IMR-90 (cell line): Measurements from ENCODE around the gene INMT. TPM values are rescaled to one million over a fixed set of nuclear protein-coding genes. Genes with fewer than 3 reads are reported as not detected.

Source experiments
- ATAC-seq: fragments of 200-7000 bp; cut with Tn5 transposase; 2 replicates; pipeline ENCODE4 v1.9.1; 2020; ENCODE audit warnings: low read depth, mild to moderate bottlenecking, moderate library complexity
- BruUV-seq: library from RNA; stranded (reverse); fragments of 400-500 nt; replicated peaks from 2 replicates; lab custom pipeline; 2021; lab: Mats Ljungman, UMichigan
- CTCF ChIA-PET: fragments of 300-600 bp; formaldehyde crosslinking; extraction: SDS; loops from one replicate; lab custom pipeline; 2021; ENCODE audit warnings: antibody characterized with exemption; lab: Yijun Ruan, JAX
- POLR2A ChIA-PET: fragments of 300-600 bp; sonication (Branson Sonifier 250); formaldehyde crosslinking; loops from one replicate; lab custom pipeline; 2022; ENCODE audit warnings: antibody characterized with exemption; ENCODE audit not compliant: unreplicated experiment; lab: Charles Lee
- DNase-seq: peaks from one replicate; pipeline ENCODE4 v3.0.0; 2013
- H2AFZ ChIP-seq: replicated peaks from 2 replicates; pipeline ENCODE3; 2013; ENCODE audit warnings: low read length, mild to moderate bottlenecking; ENCODE audit not compliant: poor library complexity
- H2AK5ac ChIP-seq: 2 replicates; pipeline ENCODE4 v1.6.1; 2013; ENCODE audit warnings: low read depth, low read length, inconsistent platforms
- H2AK9ac ChIP-seq: replicated peaks from 2 replicates; pipeline ENCODE3; 2013; ENCODE audit warnings: mild to moderate bottlenecking, low read depth, low read length, moderate library complexity; ENCODE audit not compliant: poor library complexity
- H2BK120ac ChIP-seq: 2 replicates; pipeline ENCODE4 v1.6.1; 2013; ENCODE audit warnings: low read depth, low read length, inconsistent platforms
- H2BK15ac ChIP-seq: 3 replicates; pipeline ENCODE4 v1.6.1; 2013; ENCODE audit warnings: low read depth, low read length, inconsistent platforms
- H2BK20ac ChIP-seq: 2 replicates; pipeline ENCODE4 v1.6.1; 2013; ENCODE audit warnings: low read depth, mild to moderate bottlenecking, inconsistent platforms, low read length, moderate library complexity
- H2BK5ac ChIP-seq: 2 replicates; pipeline ENCODE4 v1.6.1; 2013; ENCODE audit warnings: mild to moderate bottlenecking, low read depth, low read length, inconsistent platforms; ENCODE audit not compliant: poor library complexity, severe bottlenecking
- H3K14ac ChIP-seq: replicated peaks from 2 replicates; pipeline ENCODE4 v1.6.1; 2013; ENCODE audit warnings: low read depth, low read length, inconsistent platforms
- H3K18ac ChIP-seq: 2 replicates; pipeline ENCODE4 v1.6.1; 2013; ENCODE audit warnings: low read depth, low read length, control low read depth
- H3K23ac ChIP-seq: 2 replicates; pipeline ENCODE4 v1.6.1; 2013; ENCODE audit warnings: low read depth, low read length, inconsistent platforms
- H3K27ac ChIP-seq: 2 replicates; pipeline ENCODE4 v1.5.1; 2013; ENCODE audit warnings: mild to moderate bottlenecking, control low read depth, low read length; ENCODE audit not compliant: insufficient read depth
- H3K27me3 ChIP-seq: 2 replicates; pipeline ENCODE4 v1.6.1; 2013; ENCODE audit warnings: low read length; ENCODE audit not compliant: control insufficient read depth, insufficient read depth
- H3K36me3 ChIP-seq: 2 replicates; pipeline ENCODE4 v1.6.1; 2013; ENCODE audit warnings: low read length, mixed read lengths; ENCODE audit not compliant: control insufficient read depth, insufficient read depth
- H3K4ac ChIP-seq: 2 replicates; pipeline ENCODE4 v1.6.1; 2013; ENCODE audit warnings: low read depth, low read length, inconsistent platforms
- H3K4me1 ChIP-seq: 2 replicates; pipeline ENCODE4 v1.6.1; 2013; ENCODE audit warnings: low read length, mixed read lengths; ENCODE audit not compliant: control insufficient read depth, insufficient read depth
- H3K4me2 ChIP-seq: 2 replicates; pipeline ENCODE4 v1.6.1; 2013; ENCODE audit warnings: low read depth, mild to moderate bottlenecking, control low read depth, low read length, moderate library complexity
- H3K4me3 ChIP-seq: 2 replicates; pipeline ENCODE4 v1.5.1; 2013; ENCODE audit warnings: low read depth, mild to moderate bottlenecking, control low read depth, low read length, moderate library complexity; ENCODE audit not compliant: insufficient read depth
- H3K56ac ChIP-seq: 2 replicates; pipeline ENCODE4 v1.6.1; 2013; ENCODE audit warnings: low read length, inconsistent platforms; ENCODE audit not compliant: insufficient read depth; ENCODE audit errors: extremely low read depth
- H3K79me1 ChIP-seq, 2 experiments: 2 replicates each; pipeline ENCODE4 v1.6.1; 2013; ENCODE audit warnings: low read length in 2 of 2, inconsistent platforms in 1 of 2, low read depth in 1 of 2
- H3K9ac ChIP-seq: 2 replicates; pipeline ENCODE4 v1.6.1; 2013; ENCODE audit warnings: low read depth, low read length, control low read depth
- H3K9me1 ChIP-seq: 2 replicates; pipeline ENCODE4 v1.6.1; 2013; ENCODE audit warnings: low read length, inconsistent platforms; ENCODE audit not compliant: insufficient read depth
- H3K9me3 ChIP-seq: 2 replicates; pipeline ENCODE4 v1.6.1; 2013; ENCODE audit warnings: low read length; ENCODE audit not compliant: control insufficient read depth, insufficient read depth
- H4K20me1 ChIP-seq: 2 replicates; pipeline ENCODE4 v1.6.1; 2013; ENCODE audit warnings: low read length, inconsistent platforms; ENCODE audit not compliant: insufficient read depth
- H4K5ac ChIP-seq: 2 replicates; pipeline ENCODE4 v1.6.1; 2013; ENCODE audit warnings: mild to moderate bottlenecking, low read depth, low read length, control low read depth
- H4K8ac ChIP-seq, 2 experiments: 2 replicates each; pipeline ENCODE4 v1.6.1; 2013; ENCODE audit warnings: low read depth in 2 of 2, low read length in 2 of 2, control low read depth in 1 of 2, inconsistent platforms in 1 of 2
- H4K91ac ChIP-seq: 2 replicates; pipeline ENCODE4 v1.6.1; 2013; ENCODE audit warnings: low read depth, low read length, inconsistent platforms; ENCODE audit not compliant: insufficient read depth
- RCOR1 ChIP-seq: IDR thresholded peaks from 2 replicates; pipeline ENCODE4 v1.6.1; 2012; ENCODE audit warnings: mild to moderate bottlenecking, low read length, improper control_type of control experiment; ENCODE audit not compliant: insufficient replicate concordance
- WGBS, 2 experiments: methylation state at CpG; one replicate each; pipeline versions ENCODE4 v1.1.5 to v1.1.7; 2013; ENCODE audit warnings: missing lambda C conversion rate in 2 of 2; ENCODE audit not compliant: insufficient read length in 1 of 2; ENCODE audit errors: extremely low coverage in 2 of 2; 5-methylcytosine and 5-hydroxymethylcytosine counted together
- dilution Hi-C: fragments of 300-500 bp; cut with HindIII; formaldehyde crosslinking; loops from one replicate; pipeline ENCODE4 v1.14.3; 2018; ENCODE audit warnings: low sequenced_read_pairs; ENCODE audit not compliant: unreplicated experiment
- in situ Hi-C: fragments of 300-500 bp; cut with MboI; formaldehyde crosslinking; loops from 3 replicates; pipeline ENCODE4 v1.14.3; 2019; ENCODE audit warnings: low sequenced_read_pairs, inconsistent platforms, mixed read lengths
- intact Hi-C: fragments of 100-400 bp; cut with micrococcal nuclease; formaldehyde crosslinking; loops from 2 replicates; pipeline ENCODE4 v1.10.0; 2022
- polyA plus RNA-seq, 3 experiments: library from polyadenylated mRNA; depleted of rRNA; stranded (reverse); fragments of >200 nt; gene quantifications; 2 replicates each; pipeline ENCODE4 v1.2.3, GENCODE V29; 2012; ENCODE audit warnings: low replicate concordance in 1 of 3
- total RNA-seq: library from RNA; depleted of rRNA; stranded (reverse); fragments of >200 nt; gene quantifications from 2 replicates; pipeline ENCODE4 v1.2.3, GENCODE V29; 2012

INMT gene
- total and polyA plus RNA-seq, 2 of the 4 experiments (the other 2 are of a cell fraction), result 0.39 to 2.2 TPM

DNA sequence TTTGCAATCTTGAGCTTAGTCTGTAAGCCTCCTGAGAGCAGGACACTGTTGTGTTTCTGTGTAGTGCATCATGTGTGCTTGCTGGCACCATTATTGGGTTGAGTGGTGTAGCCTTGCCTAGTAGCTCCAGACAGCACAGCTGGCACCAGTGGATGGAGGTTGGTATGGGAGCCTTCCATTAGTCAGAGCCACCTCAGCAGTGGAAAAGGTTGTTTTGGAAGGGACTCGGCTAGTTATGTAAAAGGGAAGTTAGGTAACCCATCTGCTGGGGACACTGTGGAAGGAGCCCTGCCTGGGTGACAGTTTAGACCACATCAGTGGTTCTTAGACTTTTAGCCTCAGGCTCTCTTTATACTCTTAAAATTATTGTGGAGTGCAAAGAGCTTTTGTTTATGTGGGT, 35.6 kb downstream of the INMT start:
- BruUV-seq, result no TSS peak
- no peak overlapping the region for H3K4ac ChIP-seq
- no CpG with 5 or more reads among the region's 1 CpG for WGBS, 2 experiments
- H3K9me3 ChIP-seq, result no peaks in the 10 kb centered on the region
- H3K56ac ChIP-seq, result no peak overlapping the region
- no peaks in the 10 kb centered on the region for H3K27me3 ChIP-seq
- H2AK9ac ChIP-seq, result no peak overlapping the region
- no peaks in the 10 kb centered on the region for H4K20me1 ChIP-seq
- H3K23ac ChIP-seq, result no peak overlapping the region
- 0 out of 2 replicates have a peak, but pooled peaks cover 5% of the 10 kb centered on the region for H3K4me1 ChIP-seq
- intact Hi-C loops (no loop called here), in situ Hi-C loops (no loop called here), dilution Hi-C loops (no loop called here)
- no peak overlapping the region for H2BK120ac ChIP-seq
- DNase-seq, result no peak
- H3K14ac ChIP-seq, result no peak overlapping the region
- no peak overlapping the region for H2BK15ac ChIP-seq
- ATAC-seq, result no peak
- H4K8ac ChIP-seq, result no peak overlapping the region
- no peak overlapping the region for H3K27ac ChIP-seq
- no peak overlapping the region for H3K18ac ChIP-seq
- no peak overlapping the region for H2BK5ac ChIP-seq
- ChIA-PET CTCF (no interaction called here), POLR2A (no interaction called here)
- H3K9ac ChIP-seq, result no peak overlapping the region
- H3K4me3 ChIP-seq, result no peak overlapping the region
- no peak for TF ChIP-seq RCOR1
- H3K4me2 ChIP-seq, result no peak overlapping the region
- H3K79me1 ChIP-seq, result peaks cover 0 to 7% of the 10 kb centered on the region in 2 experiments; a peak in 1 of 4 replicates
- no peak overlapping the region for H4K5ac ChIP-seq
- no peak overlapping the region for H2BK20ac ChIP-seq
- peaks cover 18% of the 10 kb centered on the region for H3K9me1 ChIP-seq
- peaks cover 13% of the 10 kb centered on the region for H3K36me3 ChIP-seq
- H4K91ac ChIP-seq, result no peak overlapping the region
- H2AK5ac ChIP-seq, result no peak overlapping the region
- no peak overlapping the region for H2AFZ ChIP-seq
